Right lobe of liver (tissue), 6 donors: ENCODE data around the gene MIEF1. TPM values are rescaled to one million over a fixed set of nuclear protein-coding genes. Genes with fewer than 3 reads are reported as not detected.

Experiments
- ATAC-seq, 4 donors: fragments of 200-7000 bp; cut with Tn5 transposase; one replicate each; pipeline ENCODE4 v1.9.1; 2020; ENCODE audit warnings: mild to moderate bottlenecking in 4 of 4, moderate library complexity in 4 of 4
- DNase-seq, 3 donors: peaks; one replicate each; pipeline ENCODE4 v3.0.0-alpha.2; 2020
- H3K27ac ChIP-seq, 3 donors: fragments of 200-600 bp; one replicate each; pipeline ENCODE4 v1.8.0; 2022
- H3K27me3 ChIP-seq, 2 donors: fragments of 200-600 bp; one replicate each; pipeline ENCODE4 v1.8.0; 2022
- H3K36me3 ChIP-seq, 4 donors: fragments of 200-600 bp; sonication (generic) in 1 of 4; one replicate each; pipeline versions ENCODE4 v1.5.1 to v1.8.0; 2017 to 2022; ENCODE audit warnings: control low read depth in 1 of 4
- H3K4me1 ChIP-seq, 4 donors: fragments of 200-600 bp; sonication (generic) in 1 of 4; one replicate each; pipeline versions ENCODE4 v1.5.1 to v1.8.0; 2017 to 2022; ENCODE audit warnings: control low read depth in 1 of 4
- H3K4me3 ChIP-seq, 3 donors: fragments of 200-600 bp; one replicate each; pipeline ENCODE4 v1.8.0; 2022
- H3K9me3 ChIP-seq, 4 donors: fragments of 200-600 bp; sonication (generic) in 1 of 4; one replicate each; pipeline versions ENCODE4 v1.5.1 to v1.8.0; 2017 to 2022; ENCODE audit warnings: control low read depth in 1 of 4
- POLR2A ChIP-seq: fragments of 450-650 bp; IDR thresholded peaks from one replicate; pipeline ENCODE4 v1.6.1; 2017; ENCODE audit warnings: antibody characterized with exemption, mild to moderate bottlenecking
- WGBS: methylation state at CpG from one replicate; pipeline ENCODE4 v1.1.6; 2018; ENCODE audit warnings: low coverage, low lambda C conversion rate; ENCODE audit not compliant: insufficient coverage; ENCODE audit errors: missing lambda C conversion rate; 5-methylcytosine and 5-hydroxymethylcytosine counted together
- intact Hi-C, 2 donors: fragments of 100-400 bp; cut with DNase I; formaldehyde crosslinking; loops; one replicate each; pipeline versions ENCODE4 v1.11.2 to v1.14.1; 2022
- total RNA-seq, 6 experiments: library from RNA; depleted of rRNA in 2 of 6; stranded (reverse); fragments of >200 nt in 2 of 6; fragmentation: NEBNext Ultra II Directional in 3 of 6; extraction: Animal tissue kit (Norgen Biotek cat#: 25700) in 3 of 6; gene quantifications; one replicate each; pipeline versions ENCODE4 v1.1.0 to v1.2.4, GENCODE V29; 2016 to 2023
- TF ChIP-seq, protein P1 (sequence below), 4 donors: fragments of 200-600 bp in 3 of 4; fragments of 450-650 bp in 1 of 4; IDR thresholded peaks; one replicate each; pipeline versions ENCODE4 v1.5.1 to v1.8.0; 2016 to 2022; ENCODE audit warnings: antibody characterized with exemption in 4 of 4, mild to moderate bottlenecking in 2 of 4
- donor health status: DM: no; HTN: yes; CAD: no.
- donor health status: DM: no; HTN: no; CAD: no.
- donor health status: DM: no; HTN: no; CAD: no.
- donor health status: DM: no; HTN: yes; CAD: no.
- donor health status: DM: no; HTN: yes; CAD: no.

Gene MIEF1
- total RNA-seq, 6 experiments from 2014 or later: 17.4 to 24.4 (median 21.5) TPM

DNA sequence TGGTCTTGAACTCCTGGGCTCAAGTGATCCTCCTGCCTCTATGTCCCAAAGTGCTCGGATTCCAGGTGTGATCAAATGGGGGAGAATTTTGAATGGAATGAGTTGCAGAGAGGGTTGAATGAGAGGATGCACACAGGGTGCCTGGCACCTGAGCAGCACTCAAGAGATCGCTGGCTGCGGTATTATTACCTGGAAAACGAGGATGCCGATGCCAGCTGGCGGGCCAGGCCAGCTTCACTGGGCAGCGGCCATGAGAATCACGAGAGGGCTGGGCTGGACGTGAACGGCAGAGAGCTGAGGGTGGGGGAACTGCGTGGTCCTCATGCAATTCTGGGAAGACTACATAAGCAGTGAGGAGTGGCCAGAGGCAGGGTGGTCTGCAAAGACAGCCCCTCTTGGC, 42.4 kb upstream of the MIEF1 start:
- no peak overlapping the region for H3K27ac ChIP-seq
- H3K4me3 ChIP-seq: no peak overlapping the region
- ATAC-seq (no peak), DNase-seq (no peak)
- H3K36me3 ChIP-seq: no peaks in the 10 kb centered on the region
- intact Hi-C loops: no loop called here
- WGBS: 52% methylated on average over 8 of the region's 11 CpGs
- H3K9me3 ChIP-seq: no peaks in the 10 kb centered on the region
- H3K27me3 ChIP-seq: no peaks in the 10 kb centered on the region
- TF ChIP-seq, protein P1, sequence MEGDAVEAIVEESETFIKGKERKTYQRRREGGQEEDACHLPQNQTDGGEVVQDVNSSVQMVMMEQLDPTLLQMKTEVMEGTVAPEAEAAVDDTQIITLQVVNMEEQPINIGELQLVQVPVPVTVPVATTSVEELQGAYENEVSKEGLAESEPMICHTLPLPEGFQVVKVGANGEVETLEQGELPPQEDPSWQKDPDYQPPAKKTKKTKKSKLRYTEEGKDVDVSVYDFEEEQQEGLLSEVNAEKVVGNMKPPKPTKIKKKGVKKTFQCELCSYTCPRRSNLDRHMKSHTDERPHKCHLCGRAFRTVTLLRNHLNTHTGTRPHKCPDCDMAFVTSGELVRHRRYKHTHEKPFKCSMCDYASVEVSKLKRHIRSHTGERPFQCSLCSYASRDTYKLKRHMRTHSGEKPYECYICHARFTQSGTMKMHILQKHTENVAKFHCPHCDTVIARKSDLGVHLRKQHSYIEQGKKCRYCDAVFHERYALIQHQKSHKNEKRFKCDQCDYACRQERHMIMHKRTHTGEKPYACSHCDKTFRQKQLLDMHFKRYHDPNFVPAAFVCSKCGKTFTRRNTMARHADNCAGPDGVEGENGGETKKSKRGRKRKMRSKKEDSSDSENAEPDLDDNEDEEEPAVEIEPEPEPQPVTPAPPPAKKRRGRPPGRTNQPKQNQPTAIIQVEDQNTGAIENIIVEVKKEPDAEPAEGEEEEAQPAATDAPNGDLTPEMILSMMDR (IDR thresholded peaks at IDR 0.05): no peak
- TF ChIP-seq POLR2A: no peak
- H3K4me1 ChIP-seq: peaks cover 0 to 8% (median 0%) of the 10 kb centered on the region in 4 donors

DNA sequence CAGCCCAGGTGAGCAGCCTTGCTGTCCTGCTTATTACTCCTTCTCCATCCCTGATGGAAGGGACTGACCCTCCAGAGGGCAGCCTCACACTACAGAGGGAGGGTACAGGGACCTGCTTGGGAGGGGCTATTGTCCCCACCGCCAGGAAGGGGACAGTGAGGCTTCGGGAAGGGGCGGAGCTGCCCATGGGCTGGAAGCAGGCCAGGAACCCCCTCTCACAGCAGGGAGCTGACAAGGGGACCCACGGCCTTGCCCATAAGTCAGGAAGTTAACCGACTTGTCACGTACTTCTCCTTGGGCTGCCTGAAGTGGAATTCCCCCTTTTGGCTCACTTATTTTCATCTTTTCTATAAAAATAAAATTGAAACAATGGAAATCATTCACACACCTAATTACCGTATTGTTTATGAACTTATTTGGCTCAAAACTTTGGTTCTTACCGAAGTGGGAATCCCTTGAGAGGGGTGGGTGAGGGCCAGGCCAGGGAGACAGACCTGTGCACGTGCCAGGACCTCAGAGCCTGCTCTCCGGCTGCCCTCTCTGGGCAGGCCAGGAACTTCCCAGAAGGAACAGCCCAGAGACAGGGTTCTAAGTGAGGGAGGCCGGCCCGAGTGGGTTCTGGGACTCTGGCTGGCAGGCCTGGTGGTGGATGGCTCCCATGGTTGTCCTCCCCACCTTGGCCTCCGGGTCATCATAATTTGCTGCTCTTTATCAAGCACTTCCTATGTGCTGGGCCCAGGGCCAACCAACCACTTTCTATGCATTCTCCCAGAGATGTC, 39.5 kb upstream of the MIEF1 start:
- TF ChIP-seq POLR2A: no peak
- TF ChIP-seq, protein P1 (IDR thresholded peaks at IDR 0.05): no peak
- H3K27ac ChIP-seq: no peak overlapping the region
- no peaks in the 10 kb centered on the region for H3K9me3 ChIP-seq

DNA sequence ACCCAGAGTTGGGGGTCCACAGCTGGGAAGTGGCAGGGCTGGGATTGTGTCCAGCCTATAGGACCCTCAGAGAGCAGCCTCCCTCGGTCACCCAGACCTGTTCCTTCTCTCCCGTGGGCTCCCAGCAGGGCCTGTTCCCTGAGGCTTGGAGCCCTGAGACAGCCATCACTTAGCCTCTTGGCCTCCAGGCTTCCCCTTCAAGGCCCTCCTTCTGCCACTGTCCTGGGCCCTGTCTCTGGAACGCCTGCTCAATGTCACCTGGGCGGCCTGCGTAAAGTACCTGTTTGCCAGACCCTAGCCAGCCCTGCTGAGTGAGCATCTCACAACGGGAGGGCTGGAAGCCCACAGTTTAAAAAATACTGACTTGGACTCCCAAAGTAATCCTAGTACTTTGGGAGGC, 38.8 kb upstream of the MIEF1 start:
- H3K9me3 ChIP-seq: no peaks in the 10 kb centered on the region
- H3K4me1 ChIP-seq: peaks cover 0 to 8% (median 0%) of the 10 kb centered on the region in 4 donors
- no peaks in the 10 kb centered on the region for H3K36me3 ChIP-seq
- no peak for TF ChIP-seq POLR2A
- TF ChIP-seq, protein P1 (IDR thresholded peaks at IDR 0.05): no peak
- ATAC-seq: no peak
- no peak overlapping the region for H3K27ac ChIP-seq
- intact Hi-C loops: no loop called here
- H3K4me3 ChIP-seq: no peak overlapping the region
- no peaks in the 10 kb centered on the region for H3K27me3 ChIP-seq
- 93% methylated on average over 3 of the region's 6 CpGs for WGBS
- DNase-seq: peak in 2 of 3 donors; percentile 38 to 49

More for the DNA sequence above, 39.5 kb upstream of the MIEF1 start:
- H3K36me3 ChIP-seq: no peaks in the 10 kb centered on the region
- peak; percentile 40 to 58 (median 56) for DNase-seq
- H3K4me3 ChIP-seq: no peak overlapping the region
- peaks cover 0 to 8% (median 0%) of the 10 kb centered on the region in 4 donors for H3K4me1 ChIP-seq
- ATAC-seq: peak in 3 of 4 donors; percentile 21 to 40 (median 21)
- intact Hi-C loops: no loop called here
- WGBS: 60% methylated on average over 8 of the region's 13 CpGs
- H3K27me3 ChIP-seq: no peaks in the 10 kb centered on the region

DNA sequence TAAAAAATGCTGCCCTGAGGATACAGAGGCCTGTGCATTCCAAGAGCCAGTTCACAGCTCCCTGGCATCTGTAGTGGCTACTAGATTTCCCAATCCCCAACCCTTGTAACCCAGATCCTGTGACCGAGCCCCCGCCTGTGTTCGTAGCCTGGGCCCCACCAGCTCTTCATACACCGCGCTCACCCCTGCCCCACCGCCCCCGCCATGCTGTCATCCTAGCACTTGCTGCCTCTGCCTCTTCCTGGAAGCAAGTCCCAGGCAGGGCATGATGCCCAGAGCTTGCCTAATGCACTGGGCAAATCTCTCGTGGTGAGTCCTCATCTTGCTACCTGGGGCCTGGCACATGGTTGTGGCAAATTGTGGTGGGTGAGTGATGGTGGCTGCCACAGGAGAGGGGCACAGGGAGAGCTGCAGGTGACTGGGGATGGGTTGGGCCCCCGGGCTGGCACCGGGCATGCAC, 38.1 kb upstream of the MIEF1 start:
- 23% methylated on average over 4 of the region's 10 CpGs for WGBS
- no peak for TF ChIP-seq POLR2A
- TF ChIP-seq, protein P1 (IDR thresholded peaks at IDR 0.05): no peak
- peak; percentile 81 to 89 (median 88) for DNase-seq
- Histone ChIP-seq H3K36me3 (no peaks in the 10 kb centered on the region), H3K4me1 (peaks cover 0 to 8% (median 0%) of the 10 kb centered on the region in 4 donors), H3K27ac (peak overlapping the region in 1 of 3 donors; percentile 12), H3K9me3 (no peaks in the 10 kb centered on the region), H3K27me3 (no peaks in the 10 kb centered on the region), H3K4me3 (no peak overlapping the region)
- intact Hi-C loops: no loop called here
- ATAC-seq: peak; percentile 47 to 91 (median 86)
